NT2/D1 (cell line): Measurements from ENCODE around the gene PDK3.

Source experiments
- DNase-seq: peaks from one replicate; pipeline ENCODE4 v3.0.0-alpha.2; 2011; ENCODE audit warnings: low read depth, low spot score
- H3K27me3 ChIP-seq: 2 replicates; pipeline ENCODE4 v1.6.0; 2011; ENCODE audit warnings: mild to moderate bottlenecking; ENCODE audit not compliant: insufficient read length, insufficient read depth
- H3K36me3 ChIP-seq: 2 replicates; pipeline ENCODE4 v1.6.1; 2011; ENCODE audit warnings: mild to moderate bottlenecking, low read length, mixed read lengths; ENCODE audit not compliant: insufficient read depth, insufficient read length
- H3K4me1 ChIP-seq: 2 replicates; pipeline ENCODE4 v1.5.1; 2011; ENCODE audit not compliant: insufficient read depth, insufficient read length
- H3K4me3 ChIP-seq: 2 replicates; pipeline ENCODE4 v1.5.1; 2011; ENCODE audit warnings: low read depth; ENCODE audit not compliant: insufficient read length
- H3K9ac ChIP-seq: 2 replicates; pipeline ENCODE4 v1.6.0; 2011; ENCODE audit warnings: low read depth; ENCODE audit not compliant: insufficient read length
- H3K9me3 ChIP-seq: 2 replicates; pipeline ENCODE4 v1.5.1; 2011; ENCODE audit warnings: mild to moderate bottlenecking, low read length; ENCODE audit not compliant: insufficient read depth
- SUZ12 ChIP-seq: IDR thresholded peaks from 2 replicates; pipeline ENCODE4 v1.6.1; 2011; ENCODE audit not compliant: insufficient read length, insufficient read depth; ENCODE audit errors: extremely low read depth
- YY1 ChIP-seq: IDR thresholded peaks from 2 replicates; pipeline ENCODE4 v1.6.1; 2011; ENCODE audit not compliant: insufficient read length, insufficient read depth
- ZNF274 ChIP-seq: IDR thresholded peaks from 2 replicates; pipeline ENCODE4 v1.6.1; 2011; ENCODE audit warnings: mild to moderate bottlenecking, low read depth, low read length

Gene PDK3

GRCh38 chrX:24513416-24513815 lies 48.3 kb downstream of the PDK3 start:
- H3K4me3 ChIP-seq: no peak overlapping the region
- no peak for TF ChIP-seq YY1
- TF ChIP-seq SUZ12: no peak
- TF ChIP-seq ZNF274: no peak

DNA sequence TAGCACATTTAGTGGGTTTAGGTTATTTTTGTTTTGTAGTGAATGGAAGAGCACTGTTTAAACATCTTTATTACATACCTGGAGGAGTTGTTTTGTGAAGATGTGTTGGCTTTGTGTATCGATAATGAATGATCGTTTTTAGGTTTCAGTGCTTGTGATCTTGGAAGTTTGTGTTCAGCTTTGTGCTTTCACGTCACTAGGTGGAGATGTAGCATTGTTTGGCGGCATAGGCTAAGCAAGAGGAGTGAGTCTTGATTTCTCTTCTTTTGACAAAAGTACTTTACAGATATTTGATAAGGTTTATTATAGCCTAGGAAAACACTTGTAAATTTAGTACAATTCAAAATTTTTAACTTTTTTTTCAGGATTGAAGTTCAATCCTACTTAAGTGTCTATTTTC lies 50.4 kb downstream of the PDK3 start:
- H3K9ac ChIP-seq: no peak overlapping the region
- DNase-seq: no peak
- no peaks in the 10 kb centered on the region for H3K9me3 ChIP-seq
- TF ChIP-seq SUZ12 (no peak), YY1 (no peak), ZNF274 (no peak)
- H3K4me3 ChIP-seq: no peak overlapping the region
- H3K36me3 ChIP-seq: no peaks in the 10 kb centered on the region
- no peaks in the 10 kb centered on the region for H3K27me3 ChIP-seq
- no peaks in the 10 kb centered on the region for H3K4me1 ChIP-seq

More at GRCh38 chrX:24513416-24513815, 48.3 kb downstream of the PDK3 start:
- Histone ChIP-seq H3K9ac (no peak overlapping the region), H3K4me1 (no peaks in the 10 kb centered on the region), H3K9me3 (no peaks in the 10 kb centered on the region), H3K36me3 (no peaks in the 10 kb centered on the region), H3K27me3 (no peaks in the 10 kb centered on the region)
- no peak for DNase-seq

DNA sequence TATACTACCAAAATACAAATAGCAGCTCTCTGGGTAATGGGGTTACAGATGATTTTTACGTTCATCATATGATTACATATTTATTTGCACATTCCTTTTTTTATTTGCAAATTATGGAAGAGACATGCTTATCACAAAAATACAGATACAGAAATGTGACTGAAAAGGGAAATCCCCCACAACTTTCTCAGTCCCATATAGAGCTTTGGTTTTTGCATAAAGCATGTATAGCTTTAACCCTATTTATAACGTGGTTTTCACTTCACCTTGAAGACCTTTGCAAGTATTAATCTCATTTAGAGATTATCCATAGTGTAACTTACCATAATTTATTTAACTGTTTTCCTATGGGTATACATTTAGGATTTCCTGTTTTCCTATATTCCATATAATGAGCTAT lies 55.4 kb downstream of the PDK3 start:
- no peak for DNase-seq
- Histone ChIP-seq H3K4me3 (no peak overlapping the region), H3K36me3 (no peaks in the 10 kb centered on the region), H3K9me3 (no peaks in the 10 kb centered on the region), H3K27me3 (no peaks in the 10 kb centered on the region), H3K4me1 (no peaks in the 10 kb centered on the region), H3K9ac (no peak overlapping the region)
- TF ChIP-seq YY1: no peak
- TF ChIP-seq SUZ12: no peak
- no peak for TF ChIP-seq ZNF274

- H3K9ac ChIP-seq: no peak overlapping the region
- TF ChIP-seq YY1 (no peak), ZNF274 (no peak), SUZ12 (no peak)
- peaks cover 2% of the 10 kb centered on the region for H3K36me3 ChIP-seq
- H3K9me3 ChIP-seq: no peaks in the 10 kb centered on the region
- no peaks in the 10 kb centered on the region for H3K4me1 ChIP-seq
- DNase-seq: no peak
- H3K4me3 ChIP-seq: no peak overlapping the region
- H3K27me3 ChIP-seq: no peaks in the 10 kb centered on the region
These were observed 60.4 kb downstream of the PDK3 start for GRCh38 chrX:24525455-24525854.

GRCh38 chrX:24526616-24527015 lies 61.5 kb downstream of the PDK3 start:
- Histone ChIP-seq H3K9ac (no peak overlapping the region), H3K36me3 (peaks cover 2% of the 10 kb centered on the region), H3K9me3 (no peaks in the 10 kb centered on the region), H3K4me3 (no peak overlapping the region), H3K4me1 (no peaks in the 10 kb centered on the region), H3K27me3 (no peaks in the 10 kb centered on the region)
- peak; percentile 43 for DNase-seq
- TF ChIP-seq ZNF274 (no peak), YY1 (no peak), SUZ12 (no peak)

- Histone ChIP-seq H3K4me3 (no peak overlapping the region), H3K36me3 (peaks cover 2% of the 10 kb centered on the region), H3K9ac (no peak overlapping the region), H3K4me1 (no peaks in the 10 kb centered on the region), H3K27me3 (no peaks in the 10 kb centered on the region), H3K9me3 (no peaks in the 10 kb centered on the region)
- no peak for TF ChIP-seq YY1
- TF ChIP-seq ZNF274: no peak
- TF ChIP-seq SUZ12: no peak
- peak; percentile 20 for DNase-seq
These were observed 63.5 kb downstream of the PDK3 start for GRCh38 chrX:24528605-24529004.

DNA sequence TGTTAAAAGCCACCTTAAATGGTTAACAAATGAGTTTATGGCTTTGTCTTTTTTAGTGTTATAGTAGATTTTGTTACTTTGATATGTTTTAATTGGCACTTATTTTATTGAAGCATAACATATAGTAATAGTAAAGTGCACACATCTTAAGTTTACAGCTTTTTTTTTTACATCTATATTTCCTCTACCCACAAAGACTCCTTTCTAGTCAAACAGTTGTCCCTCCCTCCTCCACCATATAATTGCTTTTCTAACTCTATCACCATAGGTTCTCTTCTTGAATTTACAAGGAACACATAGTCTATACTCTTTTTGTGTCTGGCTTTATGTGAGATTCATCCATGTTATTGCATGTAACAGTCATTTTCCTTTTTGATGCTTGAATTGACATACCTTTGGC lies 71.5 kb downstream of the PDK3 start:
- Histone ChIP-seq H3K36me3 (peaks cover 2% of the 10 kb centered on the region), H3K4me3 (no peak overlapping the region), H3K9ac (no peak overlapping the region), H3K4me1 (no peaks in the 10 kb centered on the region), H3K9me3 (no peaks in the 10 kb centered on the region), H3K27me3 (no peaks in the 10 kb centered on the region)
- TF ChIP-seq ZNF274: no peak
- TF ChIP-seq SUZ12: no peak
- no peak for TF ChIP-seq YY1
- no peak for DNase-seq

DNA sequence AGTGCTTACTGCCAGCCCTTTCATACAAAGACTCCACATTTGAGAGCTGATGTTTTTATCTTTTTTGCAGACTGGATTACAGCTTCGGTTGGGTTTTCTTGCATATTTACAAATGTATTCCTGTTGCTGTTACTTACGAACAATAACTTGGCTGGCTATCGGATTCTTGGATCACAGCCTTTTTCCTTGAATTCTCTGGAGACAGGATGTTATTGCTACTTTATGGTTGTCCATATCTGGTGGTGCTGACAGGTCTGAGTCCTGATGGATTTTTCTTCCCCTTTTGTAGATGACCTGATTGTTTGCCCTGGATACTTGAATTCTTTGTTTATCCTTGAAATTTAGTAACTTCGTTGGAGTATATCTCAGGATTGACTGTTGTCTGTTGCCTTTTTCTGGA lies 77.7 kb downstream of the PDK3 start:
- H3K4me1 ChIP-seq: no peaks in the 10 kb centered on the region

More for the DNA sequence above, 77.7 kb downstream of the PDK3 start:
- Histone ChIP-seq H3K4me3 (no peak overlapping the region), H3K9me3 (no peaks in the 10 kb centered on the region), H3K9ac (no peak overlapping the region), H3K36me3 (no peaks in the 10 kb centered on the region), H3K27me3 (no peaks in the 10 kb centered on the region)
- TF ChIP-seq YY1: no peak
- DNase-seq: no peak
